HG03175 (cell line): Measurements from ENCODE around the gene PARG.
A peak's percentile ranks its signal among the peaks of the same experiment; 100 is the strongest.
"Not testable (repeated sequence)": the region's sequence is repeated elsewhere in the genome, so short reads cannot be mapped to it uniquely, and the experiment has no call there.

Source experiments
- ATAC-seq: cut with Tn5 transposase; IDR thresholded peaks from one replicate; pipeline ENCODE4 v1.9.1; 2021; ENCODE audit warnings: mild to moderate bottlenecking, moderate library complexity; ENCODE audit not compliant: unreplicated experiment

The PARG gene

GRCh38 chr10:49941447-49942338, at the start of gene PARG, which contains the start of gene TIMM23B:
Gene PARG, minus strand, starts transcription at chr10:49942027. Its CDS starts 302 bp downstream, at chr10:49941725.
Gene TIMM23B, plus strand, starts transcription at chr10:49942053. Its CDS starts 142 bp downstream, at chr10:49942195.
- peak; percentile 70 for ATAC-seq

- ATAC-seq = not testable (repeated sequence)
Measured at GRCh38 chr10:49988376-49988775, 46.5 kb upstream of the PARG start, which contains the start of gene AGAP6. Gene AGAP6, plus strand, starts transcription at chr10:49988406. Its CDS starts 310 bp downstream, at chr10:49988716.

GRCh38 chr10:49987207-49987606, 45.4 kb upstream of the PARG start:
- not testable (repeated sequence) for ATAC-seq

- not testable (repeated sequence) for ATAC-seq
Measured at GRCh38 chr10:49977756-49978155, 35.9 kb upstream of the PARG start.

- not testable (repeated sequence) for ATAC-seq
Measured at GRCh38 chr10:49972094-49972493, 30.3 kb upstream of the PARG start.

- ATAC-seq = not testable (repeated sequence)
Measured at GRCh38 chr10:49971466-49971865, 29.6 kb upstream of the PARG start.

GRCh38 chr10:49970331-49970857, 28.6 kb upstream of the PARG start:
- not testable (repeated sequence) for ATAC-seq

- not testable (repeated sequence) for ATAC-seq
Measured at GRCh38 chr10:49953122-49953521, 11.3 kb upstream of the PARG start.

- ATAC-seq = not testable (repeated sequence)
Measured at GRCh38 chr10:49952006-49952405, 10.2 kb upstream of the PARG start.

- not testable (repeated sequence) for ATAC-seq
Measured at GRCh38 chr10:49948737-49949136, 6.9 kb upstream of the PARG start.

- ATAC-seq = not testable (repeated sequence)
Measured at GRCh38 chr10:49948142-49948541, 6.3 kb upstream of the PARG start.

GRCh38 chr10:49943607-49944006, 1.8 kb upstream of the PARG start:
- not testable (repeated sequence) for ATAC-seq

- peak; percentile 24 for ATAC-seq
Measured at GRCh38 chr10:49942339-49942705, 495 bp upstream of the PARG start.

- not testable (repeated sequence) for ATAC-seq
Measured at GRCh38 chr10:49931959-49932728, 9.7 kb downstream of the PARG start.

GRCh38 chr10:49931276-49931675, 10.6 kb downstream of the PARG start:
- ATAC-seq = not testable (repeated sequence)

GRCh38 chr10:49923572-49923971, 18.3 kb downstream of the PARG start:
- not testable (repeated sequence) for ATAC-seq

GRCh38 chr10:49922041-49922440, 19.8 kb downstream of the PARG start:
- ATAC-seq = not testable (repeated sequence)

- ATAC-seq = not testable (repeated sequence)
Measured at GRCh38 chr10:49917927-49918326, 23.9 kb downstream of the PARG start.

- not testable (repeated sequence) for ATAC-seq
Measured at GRCh38 chr10:49916451-49916850, 25.4 kb downstream of the PARG start.

- ATAC-seq = not testable (repeated sequence)
Measured at GRCh38 chr10:49910295-49910694, 31.5 kb downstream of the PARG start.
